Ishikawa (cell line): ENCODE results near the gene LCN10.

ENCODE experiments used
- CEBPB ChIP-seq: IDR thresholded peaks from 2 replicates; pipeline ENCODE4 v1.6.1; 2012
- CREB1 ChIP-seq: IDR thresholded peaks from 2 replicates; pipeline ENCODE4 v1.6.1; 2012; ENCODE audit warnings: low read depth
- EGR1 ChIP-seq: IDR thresholded peaks from 2 replicates; pipeline ENCODE4 v1.6.1; 2012
- EP300 ChIP-seq: IDR thresholded peaks from 2 replicates; pipeline ENCODE4 v1.6.1; 2012; ENCODE audit warnings: borderline replicate concordance
- FOXM1 ChIP-seq: IDR thresholded peaks from 2 replicates; pipeline ENCODE4 v1.6.1; 2012; ENCODE audit warnings: low read depth, borderline replicate concordance
- MAX ChIP-seq: IDR thresholded peaks from 2 replicates; pipeline ENCODE4 v1.6.1; 2012
- NFIC ChIP-seq: IDR thresholded peaks from 2 replicates; pipeline ENCODE4 v1.6.1; 2012
- RAD21 ChIP-seq: IDR thresholded peaks from 2 replicates; pipeline ENCODE4 v1.6.1; 2012; ENCODE audit warnings: low read depth
- REST ChIP-seq: IDR thresholded peaks from 2 replicates; pipeline ENCODE4 v1.6.1; 2012; ENCODE audit warnings: low read depth, mild to moderate bottlenecking
- TAF1 ChIP-seq: IDR thresholded peaks from 2 replicates; pipeline ENCODE4 v1.6.1; 2012; ENCODE audit warnings: low read depth, mild to moderate bottlenecking
- TCF12 ChIP-seq: IDR thresholded peaks from 2 replicates; pipeline ENCODE4 v1.6.1; 2012; ENCODE audit warnings: low read depth
- TEAD4 ChIP-seq: IDR thresholded peaks from 2 replicates; pipeline ENCODE4 v1.6.1; 2012
- USF1 ChIP-seq: IDR thresholded peaks from 2 replicates; pipeline ENCODE4 v1.6.1; 2012
- YY1 ChIP-seq: IDR thresholded peaks from 2 replicates; pipeline ENCODE4 v1.6.1; 2012; ENCODE audit warnings: low read depth
- ZBTB7A ChIP-seq: IDR thresholded peaks from 2 replicates; pipeline ENCODE4 v1.6.1; 2012; ENCODE audit warnings: low read depth

LCN10 gene

GRCh38 chr9:136697821-136698526 lies 44.8 kb downstream of the LCN10 start:
- TF ChIP-seq RAD21, result no peak
- no peak for TF ChIP-seq EP300
- TF ChIP-seq TAF1, result no peak
- TF ChIP-seq FOXM1, result no peak
- TF ChIP-seq USF1, result no peak
- no peak for TF ChIP-seq TEAD4
- no peak for TF ChIP-seq NFIC
- no peak for TF ChIP-seq CEBPB
- TF ChIP-seq CREB1, result no peak
- TF ChIP-seq EGR1, result no peak
- no peak for TF ChIP-seq YY1
- no peak for TF ChIP-seq REST
- TF ChIP-seq MAX, result no peak
- no peak for TF ChIP-seq ZBTB7A
- no peak for TF ChIP-seq TCF12

- TF ChIP-seq TCF12 (no peak), YY1 (no peak), USF1 (no peak), EP300 (no peak), FOXM1 (no peak), EGR1 (no peak), RAD21 (no peak), NFIC (no peak)
Measured at GRCh38 chr9:136697146-136697820, 45.5 kb downstream of the LCN10 start.

GRCh38 chr9:136696502-136696901 lies 46.2 kb downstream of the LCN10 start:
- no peak for TF ChIP-seq MAX
- no peak for TF ChIP-seq NFIC
- TF ChIP-seq RAD21, result no peak
- no peak for TF ChIP-seq CREB1
- TF ChIP-seq FOXM1, result no peak
- TF ChIP-seq TAF1, result no peak
- no peak for TF ChIP-seq ZBTB7A
- TF ChIP-seq YY1, result no peak
- no peak for TF ChIP-seq REST
- TF ChIP-seq USF1, result no peak; the same call in 1 of the 2 replicates
- TF ChIP-seq EGR1, result no peak

DNA sequence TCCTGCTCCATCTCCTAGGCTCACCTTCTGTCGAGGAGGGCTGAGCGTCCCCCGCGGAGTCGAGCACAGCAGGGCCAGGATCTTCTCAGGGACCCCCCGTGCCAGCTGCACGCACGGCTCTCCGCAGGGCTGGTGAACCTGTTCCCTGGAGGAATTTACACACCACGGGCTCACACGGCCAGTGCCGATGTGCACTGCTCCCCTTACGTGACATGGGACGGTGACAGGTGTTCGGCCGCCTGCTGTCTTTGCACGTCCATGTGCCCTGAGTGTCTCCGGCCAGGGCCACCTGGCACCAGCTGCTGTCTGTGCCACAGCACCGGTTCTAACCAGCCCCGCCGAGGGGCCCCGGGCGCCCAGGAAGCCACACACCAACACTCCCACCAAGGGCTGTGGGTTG lies 46.8 kb downstream of the LCN10 start:
- no peak for TF ChIP-seq TAF1
- no peak for TF ChIP-seq RAD21
- TF ChIP-seq CEBPB, result no peak
- TF ChIP-seq USF1, result no peak
- no peak; the same call in 1 of the 2 replicates for TF ChIP-seq ZBTB7A
- TF ChIP-seq FOXM1, result no peak

DNA sequence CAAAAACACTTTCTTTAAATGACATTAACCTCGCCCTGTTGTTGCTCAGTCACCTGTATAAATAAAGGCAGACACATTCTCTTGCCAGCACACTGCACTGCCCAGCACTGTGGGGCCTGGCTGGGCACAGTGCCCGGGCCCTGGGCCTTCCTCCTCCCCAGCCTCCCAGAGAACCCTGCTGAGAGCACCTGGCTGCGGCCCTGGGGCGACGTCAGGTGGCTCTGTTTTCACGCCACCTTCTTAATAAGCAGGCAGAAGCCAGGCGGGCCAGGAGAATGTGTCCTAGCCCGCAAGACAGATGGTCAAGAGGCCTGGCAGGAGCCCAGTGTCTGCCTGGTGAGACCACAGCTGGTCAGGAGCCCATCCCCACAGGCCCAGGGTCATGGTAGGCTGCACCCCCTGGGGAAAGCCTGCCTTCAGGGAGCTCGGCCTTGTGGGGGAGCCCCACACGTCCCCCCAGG lies 47.3 kb downstream of the LCN10 start:
- TF ChIP-seq FOXM1 (peak; percentile 88), YY1 (no peak; the same call in 1 of the 2 replicates), USF1 (peak; percentile 71), CREB1 (peak; percentile 47), TCF12 (peak; percentile 100), CEBPB (peak; percentile 50; the same call in 1 of the 2 replicates), NFIC (peak; percentile 100), RAD21 (peak; percentile 8; the same call in 1 of the 2 replicates), ZBTB7A (no peak), MAX (peak; percentile 89), REST (no peak), TEAD4 (peak; percentile 78), TAF1 (no peak), EP300 (peak; percentile 96), EGR1 (no peak)
